ENCODE data around the gene RPP21. TPM values are rescaled to one million over a fixed set of nuclear protein-coding genes. Genes with fewer than 3 reads are reported as not detected.

Gene RPP21
- total RNA-seq, 6 donors from 2014 or later: 34.6 to 72.4 (median 45.5) TPM

DNA sequence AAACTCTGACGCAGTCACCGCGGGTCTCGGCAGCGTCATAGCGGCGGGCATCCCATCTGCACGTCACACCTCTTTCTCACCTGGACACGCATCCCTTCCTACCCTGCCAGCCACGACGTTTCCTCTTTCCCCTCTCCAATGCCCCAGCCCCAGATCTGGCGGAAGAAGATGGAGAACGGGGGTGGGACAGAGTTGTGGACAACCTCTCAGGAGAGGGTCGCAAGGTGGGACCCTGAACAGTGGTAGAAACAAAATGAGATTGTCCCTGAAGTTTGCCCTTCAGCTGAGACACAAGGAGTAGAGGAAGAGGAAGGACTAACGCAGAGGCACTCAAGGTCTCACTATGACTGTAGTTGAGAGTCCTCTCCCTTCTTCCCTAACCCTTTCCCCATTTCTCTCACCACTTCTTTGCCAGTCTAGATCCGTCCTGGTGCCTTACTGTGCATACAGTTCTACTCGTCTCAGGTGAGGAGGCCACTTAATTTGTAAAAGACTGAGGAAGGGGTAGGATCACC lies 17.7 kb upstream of the RPP21 start:
- no peaks in the 10 kb centered on the region for H3K27me3 ChIP-seq
- WGBS, 2 donors: 3% methylated on average over 17 of the region's 17 CpGs
- H3K4me1 ChIP-seq: peaks cover 16 to 47% (median 26%) of the 10 kb centered on the region in 4 donors
- H3K27ac ChIP-seq: peak overlapping the region; percentile 93 to 99 (median 98)
- peak overlapping the region; percentile 64 to 95 (median 91) for H3K4me3 ChIP-seq
- TF ChIP-seq POLR2AphosphoS5 (IDR thresholded peaks at IDR 0.05) (no peak), POLR2A (IDR thresholded peaks at IDR 0.05) (no peak), EP300 (IDR thresholded peaks at IDR 0.05) (no peak)
- TF ChIP-seq, protein P1, sequence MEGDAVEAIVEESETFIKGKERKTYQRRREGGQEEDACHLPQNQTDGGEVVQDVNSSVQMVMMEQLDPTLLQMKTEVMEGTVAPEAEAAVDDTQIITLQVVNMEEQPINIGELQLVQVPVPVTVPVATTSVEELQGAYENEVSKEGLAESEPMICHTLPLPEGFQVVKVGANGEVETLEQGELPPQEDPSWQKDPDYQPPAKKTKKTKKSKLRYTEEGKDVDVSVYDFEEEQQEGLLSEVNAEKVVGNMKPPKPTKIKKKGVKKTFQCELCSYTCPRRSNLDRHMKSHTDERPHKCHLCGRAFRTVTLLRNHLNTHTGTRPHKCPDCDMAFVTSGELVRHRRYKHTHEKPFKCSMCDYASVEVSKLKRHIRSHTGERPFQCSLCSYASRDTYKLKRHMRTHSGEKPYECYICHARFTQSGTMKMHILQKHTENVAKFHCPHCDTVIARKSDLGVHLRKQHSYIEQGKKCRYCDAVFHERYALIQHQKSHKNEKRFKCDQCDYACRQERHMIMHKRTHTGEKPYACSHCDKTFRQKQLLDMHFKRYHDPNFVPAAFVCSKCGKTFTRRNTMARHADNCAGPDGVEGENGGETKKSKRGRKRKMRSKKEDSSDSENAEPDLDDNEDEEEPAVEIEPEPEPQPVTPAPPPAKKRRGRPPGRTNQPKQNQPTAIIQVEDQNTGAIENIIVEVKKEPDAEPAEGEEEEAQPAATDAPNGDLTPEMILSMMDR (IDR thresholded peaks at IDR 0.05): no peak
- H3K36me3 ChIP-seq: peaks cover 0 to 32% (median 24%) of the 10 kb centered on the region in 4 donors
- DNase-seq: no peak
- no peak for ATAC-seq (ENCODE audit: low FRiP score in 2 of 2)
- H3K9me3 ChIP-seq: no peaks in the 10 kb centered on the region

GRCh38 chr6:30328397-30328796 lies 16.6 kb upstream of the RPP21 start:
- no peaks in the 10 kb centered on the region for H3K27me3 ChIP-seq
- H3K27ac ChIP-seq: no peak overlapping the region
- TF ChIP-seq POLR2AphosphoS5 (IDR thresholded peaks at IDR 0.05) (no peak), EP300 (IDR thresholded peaks at IDR 0.05) (no peak), POLR2A (IDR thresholded peaks at IDR 0.05) (no peak)
- TF ChIP-seq, protein P1 (IDR thresholded peaks at IDR 0.05): no peak
- no peak for ATAC-seq (ENCODE audit: low FRiP score in 2 of 2)
- DNase-seq: no peak
- no peaks in the 10 kb centered on the region for H3K9me3 ChIP-seq
- H3K4me3 ChIP-seq: no peak overlapping the region
- peaks cover 16 to 39% (median 24%) of the 10 kb centered on the region in 4 donors for H3K4me1 ChIP-seq
- H3K36me3 ChIP-seq: peaks cover 0 to 41% (median 24%) of the 10 kb centered on the region in 4 donors

DNA sequence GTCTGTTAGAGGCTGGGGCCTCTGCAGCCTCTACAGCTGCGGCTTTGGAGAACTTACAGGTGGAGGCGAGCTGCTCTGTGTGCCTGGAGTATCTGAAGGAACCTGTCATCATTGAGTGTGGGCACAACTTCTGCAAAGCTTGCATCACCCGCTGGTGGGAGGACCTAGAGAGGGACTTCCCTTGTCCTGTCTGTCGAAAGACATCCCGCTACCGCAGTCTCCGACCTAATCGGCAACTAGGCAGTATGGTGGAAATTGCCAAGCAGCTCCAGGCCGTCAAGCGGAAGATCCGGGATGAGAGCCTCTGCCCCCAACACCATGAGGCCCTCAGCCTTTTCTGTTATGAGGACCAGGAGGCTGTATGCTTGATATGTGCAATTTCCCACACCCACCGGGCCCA lies 15.6 kb upstream of the RPP21 start:
- 89 to 98% methylated on average over 12 of the region's 12 CpGs for WGBS, 2 donors
- peak overlapping the region in 3 of 4 donors; percentile 17 to 74 (median 50) for H3K27ac ChIP-seq
- H3K27me3 ChIP-seq: no peaks in the 10 kb centered on the region
- DNase-seq: peak in 1 of 2 donors; percentile 70
- H3K36me3 ChIP-seq: peaks cover 0 to 51% (median 27%) of the 10 kb centered on the region in 4 donors
- H3K4me3 ChIP-seq: no peak overlapping the region
- H3K9me3 ChIP-seq: no peaks in the 10 kb centered on the region
- TF ChIP-seq POLR2A (IDR thresholded peaks at IDR 0.05) (no peak), EP300 (IDR thresholded peaks at IDR 0.05) (no peak), POLR2AphosphoS5 (IDR thresholded peaks at IDR 0.05) (peak in 1 of 2 donors; percentile 29)
- H3K4me1 ChIP-seq: peaks cover 16 to 30% (median 21%) of the 10 kb centered on the region in 4 donors
- no peak for ATAC-seq (ENCODE audit: low FRiP score in 2 of 2)

- 85 to 88% methylated on average over 3 of the region's 3 CpGs for WGBS, 2 donors
- DNase-seq (no peak), ATAC-seq (ENCODE audit: low FRiP score in 2 of 2) (no peak)
- TF ChIP-seq, protein P1 (IDR thresholded peaks at IDR 0.05): no peak
- no peak for TF ChIP-seq POLR2AphosphoS5 (IDR thresholded peaks at IDR 0.05)
- no peak for TF ChIP-seq POLR2A (IDR thresholded peaks at IDR 0.05)
- no peak for TF ChIP-seq EP300 (IDR thresholded peaks at IDR 0.05)
- no peaks in the 10 kb centered on the region for H3K9me3 ChIP-seq
- H3K27ac ChIP-seq: no peak overlapping the region
- peaks cover 4 to 76% (median 46%) of the 10 kb centered on the region in 4 donors for H3K36me3 ChIP-seq
- H3K4me3 ChIP-seq: no peak overlapping the region
- peaks cover 4 to 13% (median 7%) of the 10 kb centered on the region in 4 donors for H3K4me1 ChIP-seq
- no peaks in the 10 kb centered on the region for H3K27me3 ChIP-seq
Observed at GRCh38 chr6:30331981-30332380, 13.0 kb upstream of the RPP21 start.

DNA sequence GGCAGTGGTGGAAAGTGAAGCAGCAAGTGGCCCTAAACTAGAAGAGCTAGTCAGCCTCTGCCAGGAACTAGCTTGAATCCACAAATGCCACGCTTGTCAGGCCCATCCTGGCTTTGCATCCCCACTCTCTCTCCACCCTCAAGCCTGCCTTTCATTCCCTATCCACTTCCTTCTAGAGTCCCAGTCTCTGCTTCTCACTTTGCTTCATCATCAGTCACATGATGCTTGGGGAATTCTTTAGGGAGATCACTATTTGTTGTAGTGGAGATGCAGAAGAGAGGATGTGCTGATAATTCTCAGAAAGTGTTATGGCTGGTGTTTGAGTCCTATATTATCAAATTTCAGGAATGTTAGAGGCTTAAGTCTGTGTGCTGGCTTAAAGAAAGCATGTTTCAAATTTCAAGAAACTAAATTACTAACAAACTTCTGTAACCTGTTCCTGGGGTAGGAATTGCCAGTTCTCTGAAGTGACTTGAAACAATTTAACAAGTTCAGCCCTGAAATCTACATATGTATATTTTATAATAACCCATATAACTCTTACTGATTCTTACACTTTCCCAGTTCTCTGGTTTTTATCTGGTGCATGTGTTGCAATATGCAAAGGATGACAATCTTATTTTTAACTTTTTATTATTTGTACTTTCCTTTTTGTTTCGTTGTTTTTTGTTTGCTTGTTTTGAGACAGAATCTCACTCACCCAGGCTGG lies 10.7 kb upstream of the RPP21 start:
- ATAC-seq (ENCODE audit: low FRiP score in 2 of 2) (no peak), DNase-seq (no peak)
- H3K27ac ChIP-seq: no peak overlapping the region
- no peak overlapping the region for H3K4me3 ChIP-seq
- 80 to 93% methylated on average over 2 of the region's 2 CpGs for WGBS, 2 donors
- TF ChIP-seq EP300 (IDR thresholded peaks at IDR 0.05): no peak
- TF ChIP-seq, protein P1 (IDR thresholded peaks at IDR 0.05): no peak
- no peak for TF ChIP-seq POLR2AphosphoS5 (IDR thresholded peaks at IDR 0.05)
- TF ChIP-seq POLR2A (IDR thresholded peaks at IDR 0.05): no peak
- H3K27me3 ChIP-seq: no peaks in the 10 kb centered on the region
- no peaks in the 10 kb centered on the region for H3K4me1 ChIP-seq
- H3K36me3 ChIP-seq: peaks cover 4 to 97% (median 55%) of the 10 kb centered on the region in 4 donors
- H3K9me3 ChIP-seq: no peaks in the 10 kb centered on the region

All from upper lobe of left lung (tissue), 6 donors.